Activated naive CD4-positive, alpha-beta T cell treated with anti-CD3 and anti-CD28 coated beads for 36 hours (primary cell): ENCODE data around the gene LGR4. TPM values are rescaled to one million over a fixed set of nuclear protein-coding genes. Genes with fewer than 3 reads are reported as not detected.
"Not testable (repeated sequence)": the region's sequence is repeated elsewhere in the genome, so short reads cannot be mapped to it uniquely, and the experiment has no call there.

Experiments used
- CTCF ChIA-PET: fragments of 350-600 bp; sonication (Branson Sonifier 250); formaldehyde crosslinking; loops from one replicate; lab custom pipeline; 2021; ENCODE audit warnings: antibody characterized with exemption; lab: Charles Lee
- DNase-seq: peaks from one replicate; pipeline ENCODE4 v3.0.0-alpha.2; 2020
- H3K27ac Mint-ChIP-seq: one replicate; pipeline ENCODE4 v1.8.0; 2021; ENCODE audit warnings: mild to moderate bottlenecking, mixed read lengths
- H3K27me3 Mint-ChIP-seq: one replicate; pipeline ENCODE4 v1.8.0; 2021; ENCODE audit warnings: low read depth, mixed read lengths
- H3K36me3 Mint-ChIP-seq: one replicate; pipeline ENCODE4 v1.8.0; 2021; ENCODE audit warnings: low read depth, mixed read lengths
- H3K4me1 Mint-ChIP-seq: one replicate; pipeline ENCODE4 v1.8.0; 2021; ENCODE audit warnings: low read depth, mixed read lengths
- H3K4me3 Mint-ChIP-seq: one replicate; pipeline ENCODE4 v1.8.0; 2021; ENCODE audit warnings: mild to moderate bottlenecking, moderate library complexity, mixed read lengths
- H3K9me3 Mint-ChIP-seq: one replicate; pipeline ENCODE4 v1.8.0; 2021; ENCODE audit warnings: mixed read lengths
- intact Hi-C: fragments of 100-400 bp; cut with micrococcal nuclease; formaldehyde crosslinking; loops from one replicate; pipeline ENCODE4 v1.15.1; 2023
- total RNA-seq, 2 experiments: library from RNA; stranded (reverse); gene quantifications; one replicate each; pipeline ENCODE4 v1.2.3, GENCODE V29; 2021

LGR4 gene
- total RNA-seq, 2 experiments from 2014 or later: 0.12 to 0.19 TPM

DNA sequence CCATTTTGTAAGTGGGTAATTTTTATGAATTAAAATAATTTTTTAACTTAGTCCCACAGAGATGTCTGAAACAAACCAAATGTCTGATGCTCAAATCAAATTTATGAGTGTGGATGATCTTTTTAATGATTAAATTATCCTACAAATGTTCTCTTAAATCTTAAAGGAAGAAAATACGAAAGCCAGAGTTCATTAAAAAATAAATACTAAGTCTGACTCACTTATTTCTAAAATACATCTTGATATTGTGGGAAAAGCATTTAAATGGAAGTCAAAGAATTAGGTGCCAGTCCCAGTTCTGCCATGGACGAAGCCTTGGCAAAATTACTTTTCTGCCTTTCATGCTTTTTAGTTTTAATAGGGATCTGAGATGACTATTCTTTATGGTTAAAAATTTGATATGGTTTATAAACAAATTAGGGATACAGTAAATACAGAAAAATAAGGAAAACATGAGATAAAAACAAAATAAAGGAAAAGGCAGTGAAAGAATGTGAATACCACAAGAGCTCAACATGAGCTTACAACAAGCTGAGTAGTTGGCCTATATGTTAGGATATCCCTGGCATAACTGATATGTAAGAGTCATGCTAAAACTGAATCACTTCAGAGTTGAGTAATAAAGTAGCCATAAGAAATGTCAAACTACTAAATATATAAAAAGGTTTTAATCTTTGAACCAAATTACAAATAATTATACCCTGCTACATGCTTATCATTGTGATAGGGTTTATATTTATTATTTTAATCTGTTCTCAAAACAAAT, 118.8 kb downstream of the LGR4 start:
- no peaks in the 10 kb centered on the region for H3K27me3 Mint-ChIP-seq
- H3K27ac Mint-ChIP-seq: no peak overlapping the region
- intact Hi-C loops: no loop called here
- no peak for DNase-seq
- H3K4me1 Mint-ChIP-seq: no peaks in the 10 kb centered on the region
- H3K4me3 Mint-ChIP-seq: no peak overlapping the region
- CTCF ChIA-PET: no interaction called here
- H3K9me3 Mint-ChIP-seq: no peaks in the 10 kb centered on the region
- H3K36me3 Mint-ChIP-seq: peaks cover 5% of the 10 kb centered on the region

DNA sequence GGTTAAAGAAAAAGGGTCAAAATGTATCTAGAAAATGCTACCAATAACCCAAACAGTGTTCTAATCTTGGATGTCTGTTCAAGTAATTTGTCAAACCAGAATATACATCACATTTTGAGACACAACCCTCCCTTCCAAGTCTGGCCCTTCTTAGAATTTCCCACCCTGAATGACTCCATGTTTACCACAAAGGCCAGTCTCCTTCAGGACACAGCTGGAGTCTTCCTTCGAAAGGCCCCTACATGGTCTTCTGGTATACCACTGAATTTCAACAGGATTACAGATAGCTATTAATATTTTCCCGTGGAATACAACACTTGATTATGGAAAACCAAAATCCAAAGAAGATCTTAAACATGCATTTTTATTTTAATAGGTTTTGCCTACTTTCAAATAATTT, 119.8 kb downstream of the LGR4 start:
- DNase-seq: no peak
- Mint-ChIP-seq H3K27me3 (no peaks in the 10 kb centered on the region), H3K27ac (no peak overlapping the region)

DNA sequence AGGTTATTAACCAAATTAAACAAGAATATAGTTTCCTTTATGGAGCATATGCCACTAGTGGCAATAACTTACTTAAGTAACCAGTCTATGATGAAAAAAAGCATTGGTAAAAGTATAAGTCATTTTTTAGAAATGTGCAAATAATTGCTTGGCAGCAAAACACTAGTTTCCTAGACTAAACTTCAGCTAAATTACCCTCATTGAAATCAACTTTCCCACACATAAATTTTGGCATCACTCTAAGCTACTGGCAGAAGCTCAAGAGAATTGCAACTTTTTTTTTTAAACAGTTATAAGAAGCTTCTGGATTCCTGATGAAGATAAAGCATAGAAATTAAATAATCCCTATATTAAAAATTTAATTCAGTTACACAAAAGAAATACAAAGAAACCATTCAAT, 122.1 kb downstream of the LGR4 start:
- CTCF ChIA-PET: interaction anchor here (0.6 kb wide), 1 partner anchor 125 kb away, joined by 3 read pairs; no protein-coding TSS in a partner anchor
- H3K36me3 Mint-ChIP-seq: peaks cover 13% of the 10 kb centered on the region

More for the DNA sequence above, 119.8 kb downstream of the LGR4 start:
- H3K9me3 Mint-ChIP-seq: no peaks in the 10 kb centered on the region
- H3K4me1 Mint-ChIP-seq: no peaks in the 10 kb centered on the region
- CTCF ChIA-PET: no interaction called here
- H3K36me3 Mint-ChIP-seq: peaks cover 7% of the 10 kb centered on the region
- H3K4me3 Mint-ChIP-seq: no peak overlapping the region
- intact Hi-C loops: no loop called here

DNA sequence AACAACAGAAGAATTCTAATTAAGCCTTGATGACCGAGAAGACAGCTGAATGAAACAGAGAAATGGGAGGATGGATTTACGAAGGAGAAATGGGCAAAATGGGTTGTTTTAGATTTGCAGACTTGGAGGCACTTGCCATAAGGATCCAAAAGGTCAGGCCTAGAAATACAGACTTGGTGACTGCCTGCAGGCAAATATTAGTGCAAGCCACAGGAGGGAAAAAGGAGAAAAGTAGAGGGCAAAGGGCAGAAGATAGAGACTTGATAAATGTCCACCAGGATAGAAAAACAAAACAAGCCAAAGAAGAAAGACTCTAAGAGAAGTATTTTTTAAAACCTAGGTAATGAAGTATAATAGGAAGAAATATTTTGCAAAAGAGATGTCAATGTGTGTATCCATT, 122.7 kb downstream of the LGR4 start:
- Mint-ChIP-seq H3K36me3 (peaks cover 13% of the 10 kb centered on the region), H3K27ac (no peak overlapping the region), H3K27me3 (no peaks in the 10 kb centered on the region), H3K9me3 (no peaks in the 10 kb centered on the region), H3K4me1 (no peaks in the 10 kb centered on the region), H3K4me3 (no peak overlapping the region)
- DNase-seq: no peak
- intact Hi-C loops: no loop called here
- CTCF ChIA-PET: no interaction called here

More for the DNA sequence above, 122.1 kb downstream of the LGR4 start:
- H3K27ac Mint-ChIP-seq: no peak overlapping the region
- no peaks in the 10 kb centered on the region for H3K9me3 Mint-ChIP-seq
- intact Hi-C loops: no loop called here
- no peak overlapping the region for H3K4me3 Mint-ChIP-seq
- DNase-seq: no peak
- no peaks in the 10 kb centered on the region for H3K4me1 Mint-ChIP-seq
- H3K27me3 Mint-ChIP-seq: no peaks in the 10 kb centered on the region

DNA sequence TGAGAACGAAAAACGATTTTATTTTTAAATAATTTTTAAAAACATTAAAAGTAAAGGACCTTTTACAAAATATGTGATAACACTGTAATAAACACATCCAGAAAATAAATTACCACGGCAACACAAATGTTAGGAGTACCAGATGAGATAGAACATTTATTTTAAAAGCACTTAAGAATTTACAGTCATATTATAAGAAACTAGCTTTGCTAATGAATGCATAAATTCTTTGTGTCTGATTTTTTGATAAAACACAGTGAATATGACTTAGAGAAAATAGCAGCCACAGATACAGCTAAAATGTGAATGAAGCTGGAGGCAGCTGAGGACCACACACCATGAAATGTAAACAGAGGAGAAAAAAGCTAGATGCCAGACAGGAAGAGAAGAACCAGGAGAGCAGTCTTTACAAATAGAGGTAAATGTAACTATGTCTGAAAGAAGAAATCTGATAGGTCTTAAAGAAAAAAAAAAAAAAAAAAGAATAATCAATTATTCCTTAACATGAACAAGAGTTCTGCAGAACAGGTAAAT, 124.2 kb downstream of the LGR4 start:
- DNase-seq: no peak
- H3K36me3 Mint-ChIP-seq: peaks cover 13% of the 10 kb centered on the region
- no peak overlapping the region for H3K27ac Mint-ChIP-seq
- H3K9me3 Mint-ChIP-seq: no peaks in the 10 kb centered on the region
- H3K4me1 Mint-ChIP-seq: no peaks in the 10 kb centered on the region
- no peaks in the 10 kb centered on the region for H3K27me3 Mint-ChIP-seq
- no peak overlapping the region for H3K4me3 Mint-ChIP-seq
- intact Hi-C loops: no loop called here
- CTCF ChIA-PET: no interaction called here

DNA sequence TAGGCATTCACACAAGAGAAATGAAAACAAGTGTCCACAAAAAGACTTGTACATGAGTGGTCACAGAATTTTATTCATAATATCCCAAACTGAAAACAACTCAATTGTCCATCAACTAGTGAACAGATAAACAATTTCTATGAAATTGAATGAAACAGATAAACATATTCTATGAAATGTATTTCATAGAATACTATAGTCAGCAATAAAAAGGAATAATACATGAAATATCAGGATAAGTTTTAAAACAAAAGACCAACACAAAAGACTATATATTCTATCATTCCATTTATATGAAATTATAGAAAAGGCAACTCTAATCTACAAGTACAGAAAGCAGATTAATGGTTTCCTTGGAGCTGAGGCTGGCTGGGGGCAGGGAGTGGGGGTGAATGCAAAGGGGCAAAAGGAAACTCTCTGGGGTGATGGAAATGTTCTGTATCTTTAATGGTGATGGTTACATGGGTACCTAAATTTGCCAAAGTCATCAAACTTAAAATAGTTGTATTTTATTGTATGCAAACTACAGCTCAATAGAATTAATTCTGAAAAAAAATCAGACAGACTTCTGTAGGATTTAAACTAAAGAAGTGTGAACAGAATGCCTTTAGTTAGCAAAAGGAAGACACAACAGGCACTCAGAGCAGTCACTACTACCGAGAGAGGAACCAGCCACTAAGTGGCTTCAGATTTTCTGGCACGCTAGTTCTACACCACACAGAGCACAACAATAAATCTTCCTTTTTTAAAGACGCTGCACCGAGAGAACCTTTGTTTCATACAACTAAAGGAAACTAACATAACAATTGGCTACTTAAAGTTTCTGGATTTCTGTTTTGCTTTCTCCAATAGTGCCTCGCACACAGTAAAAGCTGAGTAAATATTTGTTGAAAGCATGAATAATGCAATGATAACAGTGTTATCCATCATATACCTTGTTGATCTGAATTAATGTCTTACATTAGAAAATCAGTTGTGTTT, 124.9 kb downstream of the LGR4 start:
- no peak for DNase-seq
- Mint-ChIP-seq H3K36me3 (peaks cover 13% of the 10 kb centered on the region), H3K9me3 (no peaks in the 10 kb centered on the region), H3K4me3 (no peak overlapping the region), H3K27ac (no peak overlapping the region), H3K27me3 (no peaks in the 10 kb centered on the region), H3K4me1 (no peaks in the 10 kb centered on the region)
- CTCF ChIA-PET: no interaction called here
- intact Hi-C loops: no loop called here

DNA sequence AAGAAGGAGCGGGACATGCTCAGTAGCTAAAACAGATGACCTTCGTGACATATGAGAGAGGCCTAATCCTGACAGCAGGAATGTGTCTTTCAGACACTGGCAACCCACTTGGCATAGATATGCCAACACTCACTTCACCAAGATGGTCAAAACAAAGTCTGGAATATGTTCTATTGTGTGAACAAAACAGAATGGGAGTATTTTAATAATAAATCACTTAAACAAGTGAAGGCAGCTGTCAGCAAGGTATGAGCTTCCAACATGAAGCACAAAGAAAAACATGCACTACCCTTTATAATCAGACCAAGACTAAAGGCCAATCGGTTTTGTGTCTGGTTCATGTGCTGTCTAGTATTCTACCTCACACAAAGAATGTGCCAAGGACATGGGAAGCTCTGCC, 132.6 kb downstream of the LGR4 start:
- no peak overlapping the region for H3K4me3 Mint-ChIP-seq
- no peaks in the 10 kb centered on the region for H3K27me3 Mint-ChIP-seq
- H3K36me3 Mint-ChIP-seq: peaks cover 11% of the 10 kb centered on the region
- CTCF ChIA-PET: no interaction called here
- H3K4me1 Mint-ChIP-seq: no peaks in the 10 kb centered on the region
- DNase-seq: no peak
- intact Hi-C loops: no loop called here
- no peak overlapping the region for H3K27ac Mint-ChIP-seq
- no peaks in the 10 kb centered on the region for H3K9me3 Mint-ChIP-seq

DNA sequence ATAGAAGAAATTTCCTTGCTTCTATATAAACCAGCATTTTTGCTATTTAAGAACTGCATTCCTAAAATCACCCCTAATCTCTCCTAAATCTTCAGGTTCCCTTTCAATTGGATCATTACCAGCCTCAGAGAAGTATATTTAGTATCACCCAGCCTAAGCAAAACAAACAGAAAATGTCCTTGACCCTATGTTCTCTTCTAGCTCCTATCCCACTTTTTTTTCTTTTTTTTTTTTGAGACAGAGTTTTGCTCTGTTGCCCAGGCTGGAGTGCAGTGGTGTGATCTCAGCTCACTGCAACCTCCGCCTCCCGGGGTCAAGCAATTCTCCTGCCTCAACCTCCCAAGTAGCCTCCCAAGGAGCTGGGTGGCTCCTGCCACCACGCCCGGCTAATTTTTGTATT, 137.8 kb downstream of the LGR4 start:
- H3K27ac Mint-ChIP-seq, H3K27me3 Mint-ChIP-seq, intact Hi-C loops, H3K4me1 Mint-ChIP-seq, H3K36me3 Mint-ChIP-seq, CTCF ChIA-PET, H3K4me3 Mint-ChIP-seq, H3K9me3 Mint-ChIP-seq, DNase-seq: not testable (repeated sequence)

DNA sequence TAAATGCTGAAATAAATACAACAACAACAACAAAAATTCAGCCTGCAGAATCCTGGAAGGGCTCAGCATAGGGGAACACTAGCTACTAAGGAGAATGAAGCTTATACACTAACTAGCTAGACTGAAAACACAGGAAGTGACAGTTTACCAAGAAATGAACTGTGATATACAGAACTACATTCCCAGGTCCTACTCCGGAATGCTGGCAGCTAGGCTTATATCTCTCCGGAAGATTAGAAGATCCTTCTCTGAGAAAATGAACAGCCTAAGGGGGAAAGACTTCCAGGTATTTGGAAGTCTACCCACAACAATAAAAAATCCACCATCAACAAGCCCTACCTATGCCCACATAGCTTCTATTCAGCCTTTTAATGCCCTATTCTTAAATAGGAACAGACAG, 140.6 kb downstream of the LGR4 start:
- H3K9me3 Mint-ChIP-seq: no peaks in the 10 kb centered on the region
- intact Hi-C loops: no loop called here
- CTCF ChIA-PET: interaction anchor here (0.7 to 1.2 kb wide), 2 partner anchors 154 to 159 kb away, joined by 4 read pairs; no protein-coding TSS in a partner anchor

DNA sequence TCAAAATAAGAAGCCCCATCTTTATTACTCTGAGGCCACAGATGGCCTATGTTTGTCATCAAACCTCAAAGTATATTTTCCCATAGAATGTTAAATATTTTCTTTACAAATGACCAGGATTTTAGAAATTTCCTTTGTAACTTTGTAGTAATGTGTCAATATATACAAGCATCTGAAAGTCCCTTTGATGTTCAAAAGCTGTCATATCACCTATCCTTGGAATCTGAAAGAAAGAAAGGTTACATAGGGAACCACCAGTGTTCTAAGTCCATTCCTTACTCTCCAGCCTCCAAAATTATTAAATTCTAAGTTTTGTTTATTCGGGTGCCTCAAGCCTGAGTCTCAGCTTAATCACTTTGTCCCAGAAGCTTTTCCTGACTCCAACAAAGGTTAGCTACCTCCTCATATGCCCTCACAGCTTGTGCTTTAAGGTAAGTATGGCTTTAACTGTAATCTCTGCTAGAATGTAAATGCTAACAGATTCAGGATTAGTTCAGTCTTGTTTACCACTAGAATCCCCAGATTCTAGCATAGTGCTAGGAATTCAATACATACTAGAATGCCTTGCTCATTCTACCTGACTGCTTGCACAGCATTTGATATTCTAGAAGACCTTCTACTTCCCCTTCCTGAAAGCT, 141.8 kb downstream of the LGR4 start:
- Mint-ChIP-seq H3K4me3 (no peak overlapping the region), H3K9me3 (peaks cover 8% of the 10 kb centered on the region), H3K4me1 (no peaks in the 10 kb centered on the region), H3K27me3 (no peaks in the 10 kb centered on the region), H3K36me3 (peaks cover 2% of the 10 kb centered on the region), H3K27ac (no peak overlapping the region)
- intact Hi-C loops: no loop called here
- CTCF ChIA-PET: no interaction called here
- no peak for DNase-seq

More for the DNA sequence above, 140.6 kb downstream of the LGR4 start:
- no peak overlapping the region for H3K4me3 Mint-ChIP-seq
- peaks cover 7% of the 10 kb centered on the region for H3K36me3 Mint-ChIP-seq
- no peaks in the 10 kb centered on the region for H3K27me3 Mint-ChIP-seq
- H3K4me1 Mint-ChIP-seq: no peaks in the 10 kb centered on the region
- DNase-seq: no peak
- H3K27ac Mint-ChIP-seq: no peak overlapping the region

DNA sequence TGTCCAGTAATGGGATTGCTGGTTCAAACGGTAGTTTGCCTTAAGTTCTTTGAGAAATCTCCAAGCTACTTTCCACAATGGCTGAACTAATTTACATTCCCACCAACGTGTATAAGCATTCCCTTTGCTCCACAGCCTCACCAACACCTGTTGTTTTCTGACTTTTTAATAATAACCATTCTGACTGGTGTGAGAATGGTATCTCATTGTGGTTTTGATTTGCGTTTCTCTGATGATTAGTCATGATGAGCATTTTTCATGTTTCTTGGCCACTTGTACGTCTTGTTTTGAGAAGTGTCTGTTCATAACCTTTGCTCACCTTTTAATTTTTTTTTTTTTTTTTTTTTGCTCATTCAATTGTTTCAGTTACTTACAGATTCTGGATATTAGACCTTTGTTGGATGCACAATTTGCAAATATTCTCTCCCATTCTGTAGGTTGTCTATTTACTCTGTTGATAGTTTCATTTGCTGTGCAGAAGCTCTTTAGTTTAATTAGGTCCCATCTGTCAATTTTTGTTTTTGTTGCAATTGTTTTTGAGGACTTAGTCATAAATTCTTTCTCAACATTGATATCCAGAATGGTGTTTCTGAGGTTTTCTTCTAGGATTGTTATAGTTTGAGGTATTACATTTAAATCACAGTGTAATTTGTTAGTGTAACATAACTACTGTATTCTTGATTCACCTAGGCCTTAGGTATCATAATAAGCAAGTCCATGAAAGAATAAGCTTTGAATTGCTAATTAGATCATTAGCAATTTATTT, 142.5 kb downstream of the LGR4 start:
- no peaks in the 10 kb centered on the region for H3K4me1 Mint-ChIP-seq
- intact Hi-C loops: no loop called here
- H3K4me3 Mint-ChIP-seq: no peak overlapping the region
- H3K27ac Mint-ChIP-seq: no peak overlapping the region
- H3K9me3 Mint-ChIP-seq: peaks cover 9% of the 10 kb centered on the region
- H3K27me3 Mint-ChIP-seq: peaks cover 2% of the 10 kb centered on the region
- CTCF ChIA-PET: no interaction called here
- no peak for DNase-seq
- peaks cover 2% of the 10 kb centered on the region for H3K36me3 Mint-ChIP-seq
